GM12878 (cell line): ENCODE results near the gene CNPY2. TPM values are rescaled to one million over a fixed set of nuclear protein-coding genes. Genes with fewer than 3 reads are reported as not detected.
"Not testable (repeated sequence)": the region's sequence is repeated elsewhere in the genome, so short reads cannot be mapped to it uniquely, and the experiment has no call there.

Experiments used
- ATAC-seq: fragments of 200-7000 bp; cut with Tn5 transposase; 3 replicates; pipeline ENCODE4 v1.9.1; 2020; ENCODE audit warnings: mild to moderate bottlenecking, moderate library complexity
- BruUV-seq: library from RNA; stranded (reverse); fragments of 400-500 nt; replicated peaks from 2 replicates; lab custom pipeline; 2021; lab: Mats Ljungman, UMichigan
- CTCF ChIA-PET: fragments of 300-600 bp; sonication (Branson Sonifier 250); formaldehyde crosslinking; extraction: SDS; loops from one replicate; lab custom pipeline; 2021; ENCODE audit warnings: inconsistent platforms; lab: Yijun Ruan, JAX
- POLR2A ChIA-PET: fragments of 350-600 bp; formaldehyde crosslinking; extraction: SDS; loops from one replicate; lab custom pipeline; 2021; ENCODE audit warnings: inconsistent platforms; lab: Charles Lee
- RAD21 ChIA-PET: fragments of 300-600 bp; sonication (Branson Sonifier 250); formaldehyde crosslinking; loops from one replicate; lab custom pipeline; 2023; ENCODE audit warnings: antibody characterized with exemption; ENCODE audit not compliant: unreplicated experiment; lab: Charles Lee
- SMC1A ChIA-PET: fragments of 300-600 bp; sonication (Branson Sonifier 250); formaldehyde crosslinking; loops from one replicate; lab custom pipeline; 2023; ENCODE audit not compliant: unreplicated experiment, uncharacterized antibody; lab: Charles Lee
- DNase-seq: peaks from one replicate; pipeline ENCODE4 v3.0.0-alpha.2; 2011; ENCODE audit warnings: low read depth, low spot score
- FAIRE-seq: peaks from 3 replicates; lab custom pipeline; 2011; peaks lifted over from hg19 to GRCh38; lab: Jason Lieb, UNC
- H2AFZ ChIP-seq: 2 replicates; pipeline ENCODE4 v1.6.0; 2011; ENCODE audit warnings: low read depth, low read length, control low read depth; ENCODE audit not compliant: control insufficient read depth
- H3K27ac ChIP-seq: 2 replicates; pipeline ENCODE4 v1.5.1; 2011; ENCODE audit warnings: control low read depth; ENCODE audit not compliant: control insufficient read depth, insufficient read depth
- H3K27me3 ChIP-seq, 2 experiments: replicated peaks in 1 of 2; 2 replicates each; pipeline versions ENCODE4 v1.6.0 to v1.6.1; 2011; ENCODE audit warnings: low read length in 1 of 2; ENCODE audit not compliant: control insufficient read depth in 2 of 2, insufficient read depth in 2 of 2
- H3K36me3 ChIP-seq, 2 experiments: 2 replicates each; pipeline ENCODE4 v1.5.1; 2011; ENCODE audit warnings: low read length in 1 of 2; ENCODE audit not compliant: control insufficient read depth in 2 of 2, insufficient read depth in 2 of 2
- H3K4me1 ChIP-seq: 2 replicates; pipeline ENCODE4 v1.6.1; 2011; ENCODE audit warnings: mild to moderate bottlenecking, low read length, moderate library complexity, mixed read lengths; ENCODE audit not compliant: control insufficient read depth, insufficient read depth
- H3K4me2 ChIP-seq: 2 replicates; pipeline ENCODE4 v1.6.0; 2011; ENCODE audit warnings: control low read depth; ENCODE audit not compliant: control insufficient read depth, insufficient read depth
- H3K4me3 ChIP-seq: fragments of 200-600 bp; sonication (generic); 2 replicates; pipeline ENCODE4 v1.5.1; 2016
- H3K79me2 ChIP-seq: 2 replicates; pipeline ENCODE4 v1.6.0; 2011; ENCODE audit warnings: low read length; ENCODE audit not compliant: control insufficient read depth, insufficient read depth
- H3K9ac ChIP-seq: 2 replicates; pipeline ENCODE4 v1.8.0; 2011; ENCODE audit warnings: low read length, control low read depth, mixed read lengths; ENCODE audit not compliant: control insufficient read depth, insufficient read depth
- H3K9me3 ChIP-seq: replicated peaks from 3 replicates; pipeline ENCODE4 v1.5.1; 2011; ENCODE audit warnings: mild to moderate bottlenecking, low read length; ENCODE audit not compliant: control insufficient read depth, insufficient read depth
- H4K20me1 ChIP-seq: 2 replicates; pipeline ENCODE4 v1.6.0; 2011; ENCODE audit not compliant: control insufficient read depth, insufficient read depth
- DPF2 ChIP-seq: fragments of 450-650 bp; IDR thresholded peaks from 2 replicates; pipeline ENCODE4 v1.6.1; 2017; ENCODE audit warnings: mild to moderate bottlenecking
- PAX5 ChIP-seq: IDR thresholded peaks from 2 replicates; pipeline ENCODE4 v1.6.1; 2011; ENCODE audit warnings: low read depth, low read length, borderline replicate concordance
- SIN3A ChIP-seq: IDR thresholded peaks from 2 replicates; pipeline ENCODE4 v1.6.1; 2012; ENCODE audit warnings: low read depth, low read length, improper control_type of control experiment
- SIX5 ChIP-seq: IDR thresholded peaks from 2 replicates; pipeline ENCODE4 v1.6.1; 2011; ENCODE audit warnings: mild to moderate bottlenecking, low read depth, low read length, moderate library complexity; ENCODE audit not compliant: severe bottlenecking
- SP1 ChIP-seq: IDR thresholded peaks from one replicate; pipeline ENCODE4 v1.6.1; 2011; ENCODE audit warnings: low read depth, low read length
- WGBS: methylation state at CpG from one replicate; pipeline ENCODE4 v1.1.6; 2016; ENCODE audit warnings: low lambda C conversion rate; ENCODE audit not compliant: insufficient replicate concordance, insufficient coverage; ENCODE audit errors: missing lambda C conversion rate; 5-methylcytosine and 5-hydroxymethylcytosine counted together
- in situ Hi-C: fragments of 300-500 bp; cut with MboI; formaldehyde crosslinking; loops from 9 replicates; pipeline ENCODE4 v1.14.3; 2018; ENCODE audit warnings: mixed read lengths
- intact Hi-C: fragments of 100-400 bp; cut with micrococcal nuclease; formaldehyde crosslinking; loops from one replicate; pipeline ENCODE4 v1.14.2; 2022; ENCODE audit not compliant: unreplicated experiment
- polyA plus RNA-seq, 11 experiments: library from polyadenylated mRNA; depleted of rRNA in 4 of 11; unstranded in 6 of 11; stranded (reverse) in 5 of 11; fragments of >200 nt; fragmentation: Nextera tagmentation in 4 of 11; fragmentation: Illumina TruSeq in 1 of 11; extraction: Ambion mirVana in 4 of 11; extraction: Trizol in 1 of 11; gene quantifications; 1 replicate in 1 of 11; 2 replicates in 10 of 11; pipeline versions ENCODE4 v1.2.1 to v1.2.3, GENCODE V29; 2011 to 2016; ENCODE audit warnings: inconsistent platforms in 2 of 11, missing spikeins in 2 of 11, low read depth in 1 of 11
- total RNA-seq, 4 experiments: library from RNA; depleted of rRNA in 3 of 4; stranded (reverse); fragments of >200 nt in 3 of 4; fragmentation: Illumina TruSeq in 1 of 4; extraction: Trizol in 1 of 4; gene quantifications; 2 replicates each; pipeline versions ENCODE4 v1.2.1 to v1.2.3, GENCODE V29; 2013 to 2021
- TF ChIP-seq, protein P1 (sequence below): fragments of 450-650 bp; formaldehyde crosslinking; IDR thresholded peaks from 2 replicates; pipeline ENCODE4 v1.5.0; 2022; ENCODE audit warnings: mild to moderate bottlenecking, missing genetic modification characterization
- TF ChIP-seq, protein P2 (sequence below): IDR thresholded peaks from 2 replicates; pipeline ENCODE4 v1.6.1; 2012; ENCODE audit warnings: low read depth, low read length, improper control_type of control experiment

The CNPY2 gene
- total and polyA plus RNA-seq, 10 of the 15 experiments (the other 5 are each of a cell fraction or from before 2014, with no cell fraction given): 25.0 to 276 (median 87.8) TPM

DNA sequence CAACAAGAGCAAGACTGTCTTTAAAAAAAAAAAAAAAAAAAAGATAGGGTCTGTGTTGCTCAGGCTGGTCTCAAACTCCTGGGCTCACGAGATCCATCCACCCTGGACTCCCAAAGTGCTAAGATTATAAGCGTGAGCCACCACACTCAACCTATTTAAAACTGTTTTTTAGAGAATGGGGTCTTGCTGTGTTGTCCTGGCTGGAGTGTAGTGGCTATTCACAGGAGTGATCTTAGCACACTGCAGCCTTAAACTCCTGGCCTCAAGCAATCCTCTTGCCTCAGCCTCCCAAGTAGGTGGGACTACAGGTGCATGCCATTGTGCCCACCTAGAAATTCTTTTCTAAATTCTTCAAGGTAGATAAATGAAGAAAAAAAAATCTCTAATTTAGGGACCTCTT lies 41.5 kb downstream of the CNPY2 start (continued):
- TF ChIP-seq, protein P1, sequence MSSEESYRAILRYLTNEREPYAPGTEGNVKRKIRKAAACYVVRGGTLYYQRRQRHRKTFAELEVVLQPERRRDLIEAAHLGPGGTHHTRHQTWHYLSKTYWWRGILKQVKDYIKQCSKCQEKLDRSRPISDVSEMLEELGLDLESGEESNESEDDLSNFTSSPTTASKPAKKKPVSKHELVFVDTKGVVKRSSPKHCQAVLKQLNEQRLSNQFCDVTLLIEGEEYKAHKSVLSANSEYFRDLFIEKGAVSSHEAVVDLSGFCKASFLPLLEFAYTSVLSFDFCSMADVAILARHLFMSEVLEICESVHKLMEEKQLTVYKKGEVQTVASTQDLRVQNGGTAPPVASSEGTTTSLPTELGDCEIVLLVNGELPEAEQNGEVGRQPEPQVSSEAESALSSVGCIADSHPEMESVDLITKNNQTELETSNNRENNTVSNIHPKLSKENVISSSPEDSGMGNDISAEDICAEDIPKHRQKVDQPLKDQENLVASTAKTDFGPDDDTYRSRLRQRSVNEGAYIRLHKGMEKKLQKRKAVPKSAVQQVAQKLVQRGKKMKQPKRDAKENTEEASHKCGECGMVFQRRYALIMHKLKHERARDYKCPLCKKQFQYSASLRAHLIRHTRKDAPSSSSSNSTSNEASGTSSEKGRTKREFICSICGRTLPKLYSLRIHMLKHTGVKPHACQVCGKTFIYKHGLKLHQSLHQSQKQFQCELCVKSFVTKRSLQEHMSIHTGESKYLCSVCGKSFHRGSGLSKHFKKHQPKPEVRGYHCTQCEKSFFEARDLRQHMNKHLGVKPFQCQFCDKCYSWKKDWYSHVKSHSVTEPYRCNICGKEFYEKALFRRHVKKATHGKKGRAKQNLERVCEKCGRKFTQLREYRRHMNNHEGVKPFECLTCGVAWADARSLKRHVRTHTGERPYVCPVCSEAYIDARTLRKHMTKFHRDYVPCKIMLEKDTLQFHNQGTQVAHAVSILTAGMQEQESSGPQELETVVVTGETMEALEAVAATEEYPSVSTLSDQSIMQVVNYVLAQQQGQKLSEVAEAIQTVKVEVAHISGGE (CRISPR knock-in tag): no peak
- TF ChIP-seq, protein P2, sequence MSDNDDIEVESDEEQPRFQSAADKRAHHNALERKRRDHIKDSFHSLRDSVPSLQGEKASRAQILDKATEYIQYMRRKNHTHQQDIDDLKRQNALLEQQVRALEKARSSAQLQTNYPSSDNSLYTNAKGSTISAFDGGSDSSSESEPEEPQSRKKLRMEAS: no peak
- no peak for TF ChIP-seq SIX5
- no peak for TF ChIP-seq DPF2
- no peak for TF ChIP-seq SP1
- TF ChIP-seq PAX5: no peak
- TF ChIP-seq SIN3A: no peak

DNA sequence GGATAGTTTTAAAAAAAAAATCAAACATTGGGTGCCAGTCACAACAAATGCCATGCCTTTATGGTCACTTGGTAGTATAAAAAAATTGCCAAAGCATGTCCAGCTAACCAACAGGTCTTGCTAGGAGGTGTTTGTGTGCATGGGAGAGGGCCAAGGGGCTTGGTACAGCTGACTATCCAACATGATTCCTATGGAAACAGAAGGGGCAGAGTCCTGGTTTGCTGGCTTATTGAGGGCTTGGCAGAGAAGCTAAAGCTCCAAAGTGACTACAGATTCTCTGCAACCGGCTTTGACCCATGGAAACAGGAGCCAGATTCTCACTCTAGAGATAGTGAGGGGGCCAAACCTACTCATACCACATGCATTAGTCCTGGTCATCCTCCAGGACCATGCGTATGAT lies 43.3 kb downstream of the CNPY2 start:
- H3K4me1 ChIP-seq, H2AFZ ChIP-seq, RAD21 ChIA-PET, ATAC-seq, H4K20me1 ChIP-seq, in situ Hi-C loops, intact Hi-C loops, H3K4me3 ChIP-seq, H3K9ac ChIP-seq, H3K4me2 ChIP-seq, H3K27me3 ChIP-seq, H3K9me3 ChIP-seq, DNase-seq, SMC1A ChIA-PET, BruUV-seq, H3K27ac ChIP-seq, H3K79me2 ChIP-seq: not testable (repeated sequence)
- POLR2A ChIA-PET: interaction anchor here (0.6 kb wide), 1 partner anchor 13 kb away, joined by 5 read pairs; no protein-coding TSS in a partner anchor
- 94% methylated on average over 2 of the region's 2 CpGs for WGBS
- CTCF ChIA-PET: interaction anchor here (0.8 kb wide), 1 partner anchor 29 kb away, joined by 3 read pairs; no protein-coding TSS in a partner anchor
- H3K36me3 ChIP-seq: peaks cover 14% of the 10 kb centered on the region in 2 experiments; a peak in 3 of 4 replicates
- peak; percentile 61 for FAIRE-seq
